GM18867 (cell line): ENCODE results near the gene MSH6.

Experiments
- ATAC-seq: cut with Tn5 transposase; IDR thresholded peaks from one replicate; pipeline ENCODE4 v1.9.1; 2021; ENCODE audit warnings: mild to moderate bottlenecking, moderate library complexity; ENCODE audit not compliant: unreplicated experiment

MSH6 gene

DNA sequence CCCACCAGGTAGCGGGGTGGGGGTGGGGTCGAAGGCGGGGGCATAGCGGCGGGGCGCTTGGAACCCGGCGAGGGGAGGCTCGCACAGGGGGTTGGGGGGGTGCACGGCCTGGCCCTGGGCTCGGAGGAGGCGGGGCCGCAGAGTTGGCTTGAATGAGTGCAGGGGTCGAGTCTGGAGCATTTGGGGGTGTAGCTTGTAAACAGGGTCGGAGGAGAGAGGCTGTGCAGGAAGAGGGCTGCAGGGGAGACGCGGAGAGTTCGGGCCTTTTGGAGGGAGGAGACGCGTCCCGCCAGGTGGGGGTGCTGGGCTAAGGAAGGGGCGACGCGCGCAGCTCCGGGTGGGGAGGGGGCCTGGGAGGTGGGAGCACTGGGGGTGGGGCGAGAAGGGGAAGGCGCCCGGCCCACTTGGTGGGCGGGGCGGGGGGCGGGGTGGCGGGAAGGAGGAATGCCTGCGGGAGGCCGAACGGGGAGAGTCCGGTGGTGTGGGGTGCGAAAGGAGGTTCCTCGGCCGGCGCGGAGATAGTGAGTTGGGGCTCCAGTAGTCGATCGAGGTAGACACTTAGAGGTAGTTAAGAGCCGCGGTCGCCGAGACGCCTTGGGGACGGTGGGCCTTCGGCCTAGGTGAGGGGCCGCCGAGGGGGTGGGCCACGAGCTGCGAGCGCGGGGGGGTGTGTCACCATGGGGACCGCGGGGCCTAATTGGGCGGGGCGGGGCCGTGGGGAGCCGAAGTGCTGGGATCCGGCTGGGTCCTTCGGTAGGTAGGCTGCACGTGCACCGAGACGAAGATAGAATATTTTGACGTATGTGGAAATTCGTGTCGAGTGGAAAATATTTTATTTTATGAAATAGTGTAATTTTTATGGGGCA lies 774 bp downstream of the MSH6 start:
- peak; percentile 16 for ATAC-seq

GRCh38 chr2:47784352-47784851 lies 1.5 kb downstream of the MSH6 start:
- no peak for ATAC-seq

DNA sequence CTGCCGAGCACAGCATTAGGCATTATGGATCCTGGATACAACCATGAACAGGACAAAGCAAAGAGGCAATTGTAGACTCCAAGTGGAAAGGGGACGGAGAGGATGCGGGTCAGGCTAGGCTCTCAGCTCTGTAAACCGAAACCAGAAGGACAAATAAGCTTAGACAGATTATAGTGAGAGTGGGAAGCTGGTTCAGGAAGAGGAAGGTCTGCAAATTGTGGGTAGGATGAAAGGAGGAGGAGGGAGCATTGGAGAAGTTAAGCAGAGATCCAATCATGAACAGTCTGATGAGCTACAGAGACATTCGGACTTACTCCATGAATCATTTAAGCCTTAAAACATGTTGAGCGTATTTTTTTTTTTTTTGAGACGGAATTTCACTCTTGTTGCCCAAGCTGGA lies 3.0 kb downstream of the MSH6 start:
- no peak for ATAC-seq

DNA sequence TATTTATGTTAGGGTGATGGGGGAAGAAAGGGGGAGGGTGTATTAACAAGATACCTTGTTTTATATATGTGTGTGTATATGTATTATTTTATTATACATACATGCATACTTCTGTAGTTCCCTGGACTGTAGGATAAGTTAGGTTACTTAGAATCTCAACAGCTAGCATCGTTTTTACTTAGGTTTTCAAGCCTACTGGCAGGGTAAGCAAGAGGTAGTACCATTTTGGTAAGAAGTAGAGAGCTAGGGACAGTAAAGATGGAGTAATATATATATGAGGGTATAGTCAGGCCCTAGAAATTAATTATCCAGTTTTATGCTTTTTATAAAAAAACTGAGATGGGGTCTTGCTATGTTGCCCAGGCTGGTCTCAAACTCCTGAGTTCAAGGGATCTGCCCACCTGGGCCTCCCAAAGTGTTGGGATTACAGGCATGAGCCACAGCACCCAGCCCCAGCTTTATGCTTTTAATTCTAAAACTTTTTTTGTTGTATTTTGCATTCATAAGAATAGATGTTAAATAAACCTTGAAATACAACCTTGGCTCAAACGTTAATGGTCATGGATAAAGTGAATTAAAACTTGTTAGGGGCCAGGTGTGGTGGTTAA lies 13.2 kb downstream of the MSH6 start:
- ATAC-seq = no peak

DNA sequence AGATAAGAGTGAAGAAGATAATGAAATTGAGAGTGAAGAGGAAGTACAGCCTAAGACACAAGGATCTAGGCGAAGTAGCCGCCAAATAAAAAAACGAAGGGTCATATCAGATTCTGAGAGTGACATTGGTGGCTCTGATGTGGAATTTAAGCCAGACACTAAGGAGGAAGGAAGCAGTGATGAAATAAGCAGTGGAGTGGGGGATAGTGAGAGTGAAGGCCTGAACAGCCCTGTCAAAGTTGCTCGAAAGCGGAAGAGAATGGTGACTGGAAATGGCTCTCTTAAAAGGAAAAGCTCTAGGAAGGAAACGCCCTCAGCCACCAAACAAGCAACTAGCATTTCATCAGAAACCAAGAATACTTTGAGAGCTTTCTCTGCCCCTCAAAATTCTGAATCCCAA lies 15.7 kb downstream of the MSH6 start:
- ATAC-seq = no peak

DNA sequence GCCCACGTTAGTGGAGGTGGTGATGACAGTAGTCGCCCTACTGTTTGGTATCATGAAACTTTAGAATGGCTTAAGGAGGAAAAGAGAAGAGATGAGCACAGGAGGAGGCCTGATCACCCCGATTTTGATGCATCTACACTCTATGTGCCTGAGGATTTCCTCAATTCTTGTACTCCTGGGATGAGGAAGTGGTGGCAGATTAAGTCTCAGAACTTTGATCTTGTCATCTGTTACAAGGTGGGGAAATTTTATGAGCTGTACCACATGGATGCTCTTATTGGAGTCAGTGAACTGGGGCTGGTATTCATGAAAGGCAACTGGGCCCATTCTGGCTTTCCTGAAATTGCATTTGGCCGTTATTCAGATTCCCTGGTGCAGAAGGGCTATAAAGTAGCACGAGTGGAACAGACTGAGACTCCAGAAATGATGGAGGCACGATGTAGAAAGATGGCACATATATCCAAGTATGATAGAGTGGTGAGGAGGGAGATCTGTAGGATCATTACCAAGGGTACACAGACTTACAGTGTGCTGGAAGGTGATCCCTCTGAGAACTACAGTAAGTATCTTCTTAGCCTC lies 16.2 kb downstream of the MSH6 start:
- no peak for ATAC-seq

- ATAC-seq = no peak
Observed at GRCh38 chr2:47801118-47801517, 18.2 kb downstream of the MSH6 start.

DNA sequence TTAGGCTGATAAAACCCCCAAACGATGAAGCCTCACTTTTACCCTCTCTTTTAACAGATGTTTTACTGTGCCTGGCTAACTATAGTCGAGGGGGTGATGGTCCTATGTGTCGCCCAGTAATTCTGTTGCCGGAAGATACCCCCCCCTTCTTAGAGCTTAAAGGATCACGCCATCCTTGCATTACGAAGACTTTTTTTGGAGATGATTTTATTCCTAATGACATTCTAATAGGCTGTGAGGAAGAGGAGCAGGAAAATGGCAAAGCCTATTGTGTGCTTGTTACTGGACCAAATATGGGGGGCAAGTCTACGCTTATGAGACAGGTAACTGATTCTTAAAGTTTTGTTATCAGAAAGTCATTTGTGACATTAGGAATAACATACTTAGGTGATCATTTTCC lies 20.4 kb downstream of the MSH6 start:
- no peak for ATAC-seq

DNA sequence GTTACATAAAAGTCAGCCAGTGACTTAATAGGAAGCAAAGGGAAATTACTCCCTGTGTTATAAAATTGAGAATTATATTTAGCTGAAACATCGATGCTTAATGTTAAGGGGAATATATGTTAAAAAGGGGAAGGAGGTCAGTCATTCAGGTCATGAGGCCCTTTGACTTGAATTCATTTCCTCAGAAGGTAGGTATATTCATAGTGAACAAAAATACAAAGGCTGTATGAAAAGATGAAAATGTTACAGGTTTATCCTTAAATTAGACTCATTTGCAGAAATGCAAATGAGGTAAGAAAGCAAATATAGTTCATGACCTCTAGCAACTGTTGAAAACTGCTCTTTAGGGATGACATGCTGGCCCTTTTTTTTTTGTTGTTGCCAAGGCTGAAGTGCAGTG lies 20.8 kb downstream of the MSH6 start:
- no peak for ATAC-seq

GRCh38 chr2:47805850-47806249 lies 22.9 kb downstream of the MSH6 start:
- ATAC-seq = no peak

DNA sequence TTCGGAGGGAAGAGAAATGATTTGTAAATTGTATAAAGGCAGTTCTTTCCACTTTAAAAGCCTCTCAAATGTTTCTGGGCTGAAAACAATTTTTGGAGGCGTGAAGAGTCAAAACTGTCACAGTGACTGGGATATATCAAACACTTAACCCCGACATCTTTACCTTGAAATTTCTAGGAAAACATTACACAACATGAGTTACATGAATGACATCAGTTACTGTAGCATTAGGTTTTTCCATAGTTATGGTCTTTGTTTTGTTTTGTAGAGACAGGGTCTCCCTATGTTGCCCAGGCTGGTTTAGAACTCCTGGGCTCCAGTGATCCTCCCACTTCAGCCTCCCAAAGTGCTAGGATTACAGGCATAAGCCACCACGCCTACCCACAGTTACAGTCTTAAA lies 25.7 kb downstream of the MSH6 start:
- no peak for ATAC-seq

DNA sequence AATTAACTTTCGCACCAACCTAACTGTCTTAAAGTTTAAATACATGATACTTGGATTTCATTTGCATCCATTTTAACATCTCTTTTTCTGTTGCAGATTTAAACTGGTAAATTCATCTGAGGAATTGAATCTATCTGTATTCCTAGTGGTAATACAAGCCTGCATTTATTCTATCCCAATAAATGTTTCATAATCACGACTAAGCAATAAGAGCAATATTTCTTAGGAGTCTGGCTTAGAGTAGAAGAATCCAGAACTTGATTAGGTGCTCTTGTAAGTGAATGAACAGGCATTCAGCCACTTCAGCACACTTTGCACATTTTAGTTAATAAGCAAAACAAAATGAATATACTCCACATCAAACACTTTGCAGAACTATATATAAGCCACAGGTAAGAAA lies 27.0 kb downstream of the MSH6 start:
- no peak for ATAC-seq

GRCh38 chr2:47810850-47811249 lies 27.9 kb downstream of the MSH6 start:
- no peak for ATAC-seq

DNA sequence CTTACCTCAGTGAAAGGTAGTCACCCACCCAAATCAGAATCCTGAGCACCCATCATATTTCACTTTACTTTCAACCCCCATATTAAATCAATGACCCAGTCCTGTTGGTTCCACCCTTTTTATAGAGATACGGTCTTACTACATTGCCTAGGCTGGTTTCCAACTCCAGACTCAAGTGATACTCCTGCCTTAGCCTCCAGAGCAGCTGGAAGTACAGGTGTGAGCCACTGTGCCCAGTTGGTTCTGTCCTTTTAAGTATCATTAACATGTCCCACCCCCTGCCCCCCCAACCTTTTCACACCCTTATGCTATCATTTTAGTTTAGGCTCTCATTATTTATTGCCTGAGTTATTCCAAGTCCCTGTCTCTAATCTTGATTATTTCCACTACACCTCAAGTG lies 28.7 kb downstream of the MSH6 start:
- no peak for ATAC-seq

- no peak for ATAC-seq
Observed at GRCh38 chr2:47815764-47816163, 32.8 kb downstream of the MSH6 start.

DNA sequence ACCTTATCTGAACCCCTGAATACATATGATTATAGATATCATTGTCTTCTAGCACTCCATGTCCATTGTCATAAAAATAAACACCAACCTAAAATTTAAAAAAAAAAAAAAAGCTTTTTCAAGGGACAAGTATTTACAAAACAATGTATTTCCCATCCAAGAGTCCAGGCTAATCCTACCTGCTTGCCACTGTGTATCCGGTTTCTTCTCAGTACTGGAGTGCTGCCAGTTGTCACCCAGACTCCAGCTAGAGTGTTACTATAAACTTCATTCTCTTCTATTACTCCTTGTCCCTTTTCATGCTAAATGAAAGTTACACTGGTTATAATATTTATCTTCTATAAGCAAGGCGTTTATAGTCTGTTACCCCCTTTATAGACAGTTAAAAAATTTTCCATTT lies 35.8 kb downstream of the MSH6 start:
- no peak for ATAC-seq

DNA sequence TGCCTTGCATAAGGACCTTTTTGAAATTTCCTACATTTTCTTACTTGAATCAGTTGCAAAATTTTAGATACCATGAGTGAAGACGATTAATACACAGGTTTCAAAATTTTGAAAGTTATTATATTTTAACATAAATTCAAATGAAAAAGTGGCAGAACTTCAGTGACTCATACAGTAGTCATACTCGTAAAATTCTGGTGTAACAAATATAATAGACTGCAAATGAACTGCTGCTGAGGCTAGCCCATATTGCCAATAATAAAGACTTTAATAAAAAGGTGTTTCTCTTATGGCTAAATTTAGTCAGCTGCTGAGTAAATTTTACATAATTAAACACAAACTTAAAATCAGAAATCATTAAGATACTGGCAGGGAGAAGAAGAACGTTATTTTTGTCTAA lies 36.9 kb downstream of the MSH6 start:
- ATAC-seq = no peak

DNA sequence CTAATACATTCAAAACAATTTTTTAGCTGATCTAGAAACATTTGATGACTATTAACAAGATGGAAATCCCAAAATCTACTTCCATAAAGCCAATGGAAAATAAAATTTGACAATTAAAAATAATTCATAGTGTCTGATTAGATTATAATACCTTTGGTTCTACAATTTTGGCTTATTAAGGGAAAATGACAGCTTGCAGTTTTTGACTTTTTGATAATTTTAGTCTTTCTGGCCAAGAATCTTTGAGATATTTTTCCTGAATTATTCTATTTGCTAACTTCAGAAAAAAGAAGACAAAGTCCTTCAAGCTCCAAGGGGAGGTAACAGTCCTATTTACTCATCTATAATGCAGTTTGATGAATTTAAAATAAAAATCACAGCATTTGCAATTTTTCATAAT lies 39.6 kb downstream of the MSH6 start:
- no peak for ATAC-seq

GRCh38 chr2:47833516-47833968 lies 50.6 kb downstream of the MSH6 start:
- peak; percentile 87 for ATAC-seq

- no peak for ATAC-seq
Observed at GRCh38 chr2:47838249-47838648, 55.3 kb downstream of the MSH6 start.

- no peak for ATAC-seq
Observed at GRCh38 chr2:47838686-47839085, 55.7 kb downstream of the MSH6 start.

DNA sequence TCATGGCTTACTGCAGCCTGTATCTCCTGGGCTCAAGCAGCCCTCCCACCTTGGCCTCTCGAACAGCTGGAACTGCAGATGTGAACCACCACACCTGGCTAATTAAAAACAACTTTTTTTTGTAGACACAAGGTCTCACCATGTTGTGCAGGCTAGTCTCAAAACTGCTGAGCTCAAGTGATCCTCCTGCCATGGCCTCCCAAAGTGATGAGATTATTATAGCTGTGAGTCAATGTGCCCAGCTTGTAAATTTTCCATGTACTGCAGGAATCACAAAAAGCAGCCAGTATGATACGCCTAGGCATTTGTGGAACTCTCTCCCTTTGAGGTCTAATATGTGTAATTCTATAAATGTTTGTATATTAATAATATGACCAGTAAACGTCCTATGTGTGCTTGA lies 59.9 kb downstream of the MSH6 start:
- ATAC-seq = no peak
